ENCODE results near the gene AKAP9.
"Not testable (repeated sequence)": the region's sequence is repeated elsewhere in the genome, so short reads cannot be mapped to it uniquely, and the experiment has no call there.

The AKAP9 gene

GRCh38 chr7:91945476-91945875 lies 4.8 kb downstream of the AKAP9 start:
- Histone ChIP-seq H3K9me3 (ENCODE audit: control insufficient read depth, insufficient read depth, low read depth, low read length) (no peaks in the 10 kb centered on the region), H3K4me3 (ENCODE audit: low read depth, low read length) (no peak overlapping the region), H3K36me3 (ENCODE audit: control insufficient read depth, insufficient read depth, low read length) (no peaks in the 10 kb centered on the region), H3K27ac (ENCODE audit: low read depth, low read length) (no peak overlapping the region), H3K4me1 (ENCODE audit: control insufficient read depth, insufficient read depth, low read length) (no peaks in the 10 kb centered on the region), H3K27me3 (ENCODE audit: control insufficient read depth, insufficient read depth, low read length) (no peaks in the 10 kb centered on the region), H3K9ac (ENCODE audit: low read length) (no peak overlapping the region)

- Histone ChIP-seq H3K9ac (ENCODE audit: low read length) (no peak overlapping the region), H3K9me3 (ENCODE audit: control insufficient read depth, insufficient read depth, low read depth, low read length) (no peaks in the 10 kb centered on the region), H3K27ac (ENCODE audit: low read depth, low read length) (no peak overlapping the region), H3K4me1 (ENCODE audit: control insufficient read depth, insufficient read depth, low read length) (no peaks in the 10 kb centered on the region), H3K27me3 (ENCODE audit: control insufficient read depth, insufficient read depth, low read length) (no peaks in the 10 kb centered on the region), H3K4me3 (ENCODE audit: low read depth, low read length) (no peak overlapping the region), H3K36me3 (ENCODE audit: control insufficient read depth, insufficient read depth, low read length) (no peaks in the 10 kb centered on the region)
Measured at GRCh38 chr7:91946549-91946948, 5.9 kb downstream of the AKAP9 start.

GRCh38 chr7:91947948-91948347 lies 7.3 kb downstream of the AKAP9 start:
- H3K27me3 ChIP-seq (ENCODE audit: control insufficient read depth, insufficient read depth, low read length), result no peaks in the 10 kb centered on the region
- H3K9ac ChIP-seq (ENCODE audit: low read length), result no peak overlapping the region
- H3K27ac ChIP-seq (ENCODE audit: low read depth, low read length), result no peak overlapping the region
- no peak overlapping the region for H3K4me3 ChIP-seq (ENCODE audit: low read depth, low read length)
- no peaks in the 10 kb centered on the region for H3K9me3 ChIP-seq (ENCODE audit: control insufficient read depth, insufficient read depth, low read depth, low read length)
- no peaks in the 10 kb centered on the region for H3K36me3 ChIP-seq (ENCODE audit: control insufficient read depth, insufficient read depth, low read length)
- no peaks in the 10 kb centered on the region for H3K4me1 ChIP-seq (ENCODE audit: control insufficient read depth, insufficient read depth, low read length)

GRCh38 chr7:91949221-91950009 lies 8.8 kb downstream of the AKAP9 start:
- no peaks in the 10 kb centered on the region for H3K4me1 ChIP-seq (ENCODE audit: control insufficient read depth, insufficient read depth, low read length)
- no peak overlapping the region for H3K9ac ChIP-seq (ENCODE audit: low read length)
- no peak overlapping the region for H3K27ac ChIP-seq (ENCODE audit: low read depth, low read length)

GRCh38 chr7:91953618-91954017 lies 13.0 kb downstream of the AKAP9 start:
- H3K9me3 ChIP-seq (ENCODE audit: control insufficient read depth, insufficient read depth, low read depth, low read length), result no peaks in the 10 kb centered on the region
- H3K4me3 ChIP-seq (ENCODE audit: low read depth, low read length), result no peak overlapping the region
- no peaks in the 10 kb centered on the region for H3K27me3 ChIP-seq (ENCODE audit: control insufficient read depth, insufficient read depth, low read length)
- no peak overlapping the region for H3K27ac ChIP-seq (ENCODE audit: low read depth, low read length)
- H3K9ac ChIP-seq (ENCODE audit: low read length), result no peak overlapping the region
- no peaks in the 10 kb centered on the region for H3K36me3 ChIP-seq (ENCODE audit: control insufficient read depth, insufficient read depth, low read length)
- no peaks in the 10 kb centered on the region for H3K4me1 ChIP-seq (ENCODE audit: control insufficient read depth, insufficient read depth, low read length)

More at GRCh38 chr7:91949221-91950009, 8.8 kb downstream of the AKAP9 start:
- Histone ChIP-seq H3K9me3 (ENCODE audit: control insufficient read depth, insufficient read depth, low read depth, low read length) (no peaks in the 10 kb centered on the region), H3K27me3 (ENCODE audit: control insufficient read depth, insufficient read depth, low read length) (no peaks in the 10 kb centered on the region), H3K4me3 (ENCODE audit: low read depth, low read length) (no peak overlapping the region), H3K36me3 (ENCODE audit: control insufficient read depth, insufficient read depth, low read length) (no peaks in the 10 kb centered on the region)

GRCh38 chr7:91956464-91956863 lies 15.8 kb downstream of the AKAP9 start:
- not testable (repeated sequence) for H3K4me1 ChIP-seq (ENCODE audit: control insufficient read depth, insufficient read depth, low read length); H3K27me3 ChIP-seq (ENCODE audit: control insufficient read depth, insufficient read depth, low read length); H3K9ac ChIP-seq (ENCODE audit: low read length); H3K27ac ChIP-seq (ENCODE audit: low read depth, low read length); H3K9me3 ChIP-seq (ENCODE audit: control insufficient read depth, insufficient read depth, low read depth, low read length); H3K36me3 ChIP-seq (ENCODE audit: control insufficient read depth, insufficient read depth, low read length); H3K4me3 ChIP-seq (ENCODE audit: low read depth, low read length)

- no peak overlapping the region for H3K4me3 ChIP-seq (ENCODE audit: low read depth, low read length)
- H3K9ac ChIP-seq (ENCODE audit: low read length), result no peak overlapping the region
- H3K9me3 ChIP-seq (ENCODE audit: control insufficient read depth, insufficient read depth, low read depth, low read length), result no peaks in the 10 kb centered on the region
- no peaks in the 10 kb centered on the region for H3K4me1 ChIP-seq (ENCODE audit: control insufficient read depth, insufficient read depth, low read length)
- H3K27ac ChIP-seq (ENCODE audit: low read depth, low read length), result no peak overlapping the region
- no peaks in the 10 kb centered on the region for H3K27me3 ChIP-seq (ENCODE audit: control insufficient read depth, insufficient read depth, low read length)
- no peaks in the 10 kb centered on the region for H3K36me3 ChIP-seq (ENCODE audit: control insufficient read depth, insufficient read depth, low read length)
Measured at GRCh38 chr7:91957232-91957631, 16.6 kb downstream of the AKAP9 start.

- no peak overlapping the region for H3K4me3 ChIP-seq (ENCODE audit: low read depth, low read length)
Measured at GRCh38 chr7:91957823-91958222, 17.2 kb downstream of the AKAP9 start.

GRCh38 chr7:91959023-91959422 lies 18.4 kb downstream of the AKAP9 start:
- Histone ChIP-seq H3K27me3 (ENCODE audit: control insufficient read depth, insufficient read depth, low read length) (no peaks in the 10 kb centered on the region), H3K4me3 (ENCODE audit: low read depth, low read length) (no peak overlapping the region), H3K36me3 (ENCODE audit: control insufficient read depth, insufficient read depth, low read length) (no peaks in the 10 kb centered on the region), H3K9me3 (ENCODE audit: control insufficient read depth, insufficient read depth, low read depth, low read length) (no peaks in the 10 kb centered on the region), H3K9ac (ENCODE audit: low read length) (no peak overlapping the region), H3K4me1 (ENCODE audit: control insufficient read depth, insufficient read depth, low read length) (no peaks in the 10 kb centered on the region), H3K27ac (ENCODE audit: low read depth, low read length) (no peak overlapping the region)

More at GRCh38 chr7:91957823-91958222, 17.2 kb downstream of the AKAP9 start:
- H3K27me3 ChIP-seq (ENCODE audit: control insufficient read depth, insufficient read depth, low read length), result no peaks in the 10 kb centered on the region
- no peaks in the 10 kb centered on the region for H3K36me3 ChIP-seq (ENCODE audit: control insufficient read depth, insufficient read depth, low read length)
- H3K9ac ChIP-seq (ENCODE audit: low read length), result no peak overlapping the region
- no peaks in the 10 kb centered on the region for H3K4me1 ChIP-seq (ENCODE audit: control insufficient read depth, insufficient read depth, low read length)
- no peaks in the 10 kb centered on the region for H3K9me3 ChIP-seq (ENCODE audit: control insufficient read depth, insufficient read depth, low read depth, low read length)
- no peak overlapping the region for H3K27ac ChIP-seq (ENCODE audit: low read depth, low read length)

- Histone ChIP-seq H3K36me3 (ENCODE audit: control insufficient read depth, insufficient read depth, low read length) (no peaks in the 10 kb centered on the region), H3K9me3 (ENCODE audit: control insufficient read depth, insufficient read depth, low read depth, low read length) (no peaks in the 10 kb centered on the region), H3K27me3 (ENCODE audit: control insufficient read depth, insufficient read depth, low read length) (no peaks in the 10 kb centered on the region), H3K9ac (ENCODE audit: low read length) (no peak overlapping the region), H3K27ac (ENCODE audit: low read depth, low read length) (no peak overlapping the region), H3K4me1 (ENCODE audit: control insufficient read depth, insufficient read depth, low read length) (no peaks in the 10 kb centered on the region), H3K4me3 (ENCODE audit: low read depth, low read length) (no peak overlapping the region)
Measured at GRCh38 chr7:91961816-91962215, 21.2 kb downstream of the AKAP9 start.

- no peaks in the 10 kb centered on the region for H3K27me3 ChIP-seq (ENCODE audit: control insufficient read depth, insufficient read depth, low read length)
- no peak overlapping the region for H3K4me3 ChIP-seq (ENCODE audit: low read depth, low read length)
- no peaks in the 10 kb centered on the region for H3K36me3 ChIP-seq (ENCODE audit: control insufficient read depth, insufficient read depth, low read length)
- no peaks in the 10 kb centered on the region for H3K9me3 ChIP-seq (ENCODE audit: control insufficient read depth, insufficient read depth, low read depth, low read length)
- no peak overlapping the region for H3K9ac ChIP-seq (ENCODE audit: low read length)
- no peaks in the 10 kb centered on the region for H3K4me1 ChIP-seq (ENCODE audit: control insufficient read depth, insufficient read depth, low read length)
- H3K27ac ChIP-seq (ENCODE audit: low read depth, low read length), result no peak overlapping the region
Measured at GRCh38 chr7:91962419-91962818, 21.8 kb downstream of the AKAP9 start.

Data from HUES6 (cell line).